HEK293 (cell line): ENCODE data around the gene BTBD2.

ENCODE experiments used
- CTCF ChIA-PET: fragments of 350-600 bp; formaldehyde crosslinking; extraction: SDS; loops from one replicate; lab custom pipeline; 2021; ENCODE audit warnings: antibody characterized with exemption; lab: Yijun Ruan, JAX
- POLR2A ChIA-PET: fragments of 300-600 bp; formaldehyde crosslinking; extraction: SDS; loops from one replicate; lab custom pipeline; 2020; ENCODE audit warnings: antibody characterized with exemption, inconsistent platforms; lab: Yijun Ruan, JAX
- H3K27ac ChIP-seq: fragments of 200-500 bp; sonication (Bioruptor generic); 2 replicates; pipeline ENCODE4 v1.5.1; 2014; ENCODE audit warnings: low read depth, low read length, control low read depth, inconsistent platforms; ENCODE audit errors: extremely low read depth
- H3K36me3 ChIP-seq, 2 experiments: fragments of 200-500 bp in 1 of 2; sonication (Bioruptor generic) in 1 of 2; 1 replicate in 1 of 2; 2 replicates in 1 of 2; pipeline ENCODE4 v1.5.1; 2014 to 2017; ENCODE audit warnings: inconsistent platforms in 2 of 2, low read length in 2 of 2; ENCODE audit not compliant: control insufficient read depth in 2 of 2, insufficient read depth in 1 of 2
- H3K4me1 ChIP-seq: fragments of 200-500 bp; sonication (Bioruptor generic); 2 replicates; pipeline ENCODE4 v1.5.1; 2014; ENCODE audit warnings: mild to moderate bottlenecking, low read length, inconsistent platforms; ENCODE audit not compliant: control insufficient read depth, insufficient read depth
- H3K4me3 ChIP-seq: 2 replicates; pipeline ENCODE4 v1.5.1; 2011; ENCODE audit warnings: low read depth, mild to moderate bottlenecking, control low read depth, low read length, moderate library complexity
- H3K9me3 ChIP-seq: fragments of 200-500 bp; sonication (Bioruptor generic); 2 replicates; pipeline ENCODE4 v1.5.1; 2014; ENCODE audit warnings: low read depth, low read length, inconsistent platforms; ENCODE audit not compliant: control insufficient read depth, insufficient read depth
- EGR2 ChIP-seq: fragments of 450-650 bp; formaldehyde crosslinking; IDR thresholded peaks from 2 replicates; pipeline ENCODE4 v1.5.1; 2016; ENCODE audit warnings: low read depth, missing biosample characterization, missing genetic modification characterization
- ELK4 ChIP-seq: IDR thresholded peaks from 2 replicates; pipeline ENCODE4 v1.6.1; 2011; ENCODE audit warnings: mild to moderate bottlenecking, low read depth, low read length, borderline replicate concordance
- GLIS2 ChIP-seq: fragments of 450-650 bp; formaldehyde crosslinking; IDR thresholded peaks from 2 replicates; pipeline ENCODE4 v1.5.1; 2016; ENCODE audit warnings: missing biosample characterization, missing genetic modification characterization
- HIC1 ChIP-seq: fragments of 450-650 bp; formaldehyde crosslinking; IDR thresholded peaks from 2 replicates; pipeline ENCODE4 v1.5.1; 2016; ENCODE audit warnings: missing biosample characterization, missing genetic modification characterization
- KLF1 ChIP-seq: fragments of 450-650 bp; formaldehyde crosslinking; IDR thresholded peaks from 2 replicates; pipeline ENCODE4 v1.5.1; 2016; ENCODE audit warnings: missing biosample characterization, missing genetic modification characterization
- KLF10 ChIP-seq: fragments of 450-650 bp; IDR thresholded peaks from 2 replicates; pipeline ENCODE4 v1.5.1; 2018; ENCODE audit warnings: missing biosample characterization, mild to moderate bottlenecking, missing genetic modification characterization
- KLF17 ChIP-seq: fragments of 450-650 bp; formaldehyde crosslinking; IDR thresholded peaks from 2 replicates; pipeline ENCODE4 v1.5.1; 2016; ENCODE audit warnings: missing biosample characterization, missing genetic modification characterization
- KLF8 ChIP-seq: fragments of 450-650 bp; formaldehyde crosslinking; IDR thresholded peaks from 2 replicates; pipeline ENCODE4 v1.5.1; 2016; ENCODE audit warnings: missing biosample characterization, missing genetic modification characterization
- KLF9 ChIP-seq: fragments of 450-650 bp; formaldehyde crosslinking; IDR thresholded peaks from 2 replicates; pipeline ENCODE4 v1.5.1; 2016; ENCODE audit warnings: missing biosample characterization, missing genetic modification characterization, low read depth
- SP7 ChIP-seq: fragments of 450-650 bp; formaldehyde crosslinking; IDR thresholded peaks from 2 replicates; pipeline ENCODE4 v1.5.1; 2016; ENCODE audit warnings: missing biosample characterization, missing genetic modification characterization
- ZBTB6 ChIP-seq: fragments of 450-650 bp; formaldehyde crosslinking; IDR thresholded peaks from 2 replicates; pipeline ENCODE4 v1.5.1; 2017; ENCODE audit warnings: missing biosample characterization, missing genetic modification characterization
- ZFHX2 ChIP-seq: fragments of 450-650 bp; formaldehyde crosslinking; conservative IDR thresholded peaks from 2 replicates; pipeline ENCODE4 v1.5.1; 2016; ENCODE audit warnings: missing biosample characterization, missing genetic modification characterization
- ZFP69B ChIP-seq: fragments of 450-650 bp; formaldehyde crosslinking; IDR thresholded peaks from 2 replicates; pipeline ENCODE4 v1.5.1; 2016; ENCODE audit warnings: missing biosample characterization, missing genetic modification characterization
- ZIC2 ChIP-seq: fragments of 450-650 bp; formaldehyde crosslinking; IDR thresholded peaks from 2 replicates; pipeline ENCODE4 v1.5.1; 2016; ENCODE audit warnings: missing biosample characterization, missing genetic modification characterization
- ZNF248 ChIP-seq: fragments of 450-650 bp; formaldehyde crosslinking; IDR thresholded peaks from 2 replicates; pipeline ENCODE4 v1.5.1; 2017; ENCODE audit warnings: missing biosample characterization, missing genetic modification characterization
- ZNF585B ChIP-seq: fragments of 450-650 bp; formaldehyde crosslinking; IDR thresholded peaks from 2 replicates; pipeline ENCODE4 v1.5.1; 2016; ENCODE audit warnings: missing biosample characterization, missing genetic modification characterization
- ZNF600 ChIP-seq: fragments of 450-650 bp; formaldehyde crosslinking; IDR thresholded peaks from 2 replicates; pipeline ENCODE4 v1.5.1; 2016; ENCODE audit warnings: missing biosample characterization, missing genetic modification characterization
- ZNF843 ChIP-seq: fragments of 450-650 bp; formaldehyde crosslinking; IDR thresholded peaks from 2 replicates; pipeline ENCODE4 v1.5.1; 2016; ENCODE audit warnings: missing biosample characterization, missing genetic modification characterization
- ZSCAN16 ChIP-seq: fragments of 450-650 bp; formaldehyde crosslinking; IDR thresholded peaks from 2 replicates; pipeline ENCODE4 v1.5.1; 2016; ENCODE audit warnings: missing biosample characterization, missing genetic modification characterization

BTBD2 gene

GRCh38 chr19:1956122-1956494 lies 59.4 kb downstream of the BTBD2 start:
- CTCF ChIA-PET = no interaction called here
- no peaks in the 10 kb centered on the region for H3K4me1 ChIP-seq
- H3K36me3 ChIP-seq = peaks cover 0 to 18% of the 10 kb centered on the region in 2 experiments; a peak in 2 of 3 replicates
- H3K27ac ChIP-seq = no peak overlapping the region
- no peaks in the 10 kb centered on the region for H3K9me3 ChIP-seq
- POLR2A ChIA-PET = no interaction called here
- TF ChIP-seq ZSCAN16 (tag by site-specific recombination) = no peak
- TF ChIP-seq ZFP69B (tag by site-specific recombination) = 0 out of 2 replicates have a peak, but pooled peaks have one; percentile 14
- peak; percentile 97 for TF ChIP-seq ZNF600 (tag by site-specific recombination)
- TF ChIP-seq ZBTB6 (tag by site-specific recombination) = 0 out of 2 replicates have a peak, but pooled peaks have one; percentile 39
- no peak for TF ChIP-seq ZNF843 (tag by site-specific recombination)
- TF ChIP-seq, all 188 proteins: peak for 3
- no peak overlapping the region for H3K4me3 ChIP-seq

- Histone ChIP-seq H3K27ac (no peak overlapping the region), H3K36me3 (peaks cover 0 to 21% of the 10 kb centered on the region in 2 experiments; a peak in 2 of 3 replicates), H3K4me3 (no peak overlapping the region), H3K4me1 (no peaks in the 10 kb centered on the region)
- CTCF ChIA-PET = no interaction called here
- POLR2A ChIA-PET = no interaction called here
- peak; percentile 95 for TF ChIP-seq ZFHX2 (tag by site-specific recombination)
- 0 out of 2 replicates have a peak, but pooled peaks have one; percentile 32 for TF ChIP-seq KLF10
- TF ChIP-seq ZNF248 (tag by site-specific recombination) = no peak
- peak; percentile 89 for TF ChIP-seq KLF8 (tag by site-specific recombination)
- TF ChIP-seq GLIS2 (tag by site-specific recombination) = 0 out of 2 replicates have a peak, but pooled peaks have one; percentile 8
- 0 out of 2 replicates have a peak, but pooled peaks have one; percentile 27 for TF ChIP-seq SP7 (tag by site-specific recombination)
- TF ChIP-seq KLF1 (tag by site-specific recombination) = peak; percentile 100
- TF ChIP-seq KLF17 (tag by site-specific recombination) = peak; percentile 80; the same call in 1 of the 2 replicates
- no peak for TF ChIP-seq ELK4
- TF ChIP-seq ZIC2 (tag by site-specific recombination) = peak; percentile 55
- TF ChIP-seq ZNF585B = no peak
- TF ChIP-seq KLF9 (tag by site-specific recombination) = peak; percentile 62; the same call in 1 of the 2 replicates
- peak; percentile 92 for TF ChIP-seq EGR2 (tag by site-specific recombination)
- 0 out of 2 replicates have a peak, but pooled peaks have one; percentile 9 for TF ChIP-seq HIC1 (tag by site-specific recombination)
- TF ChIP-seq, all 188 proteins: peak for 11
- no peaks in the 10 kb centered on the region for H3K9me3 ChIP-seq
Measured at GRCh38 chr19:1955171-1956121, 60.1 kb downstream of the BTBD2 start.
